ENCODE results near the gene ZNF672.
"Not testable (repeated sequence)": the region's sequence is repeated elsewhere in the genome, so short reads cannot be mapped to it uniquely, and the experiment has no call there.

ZNF672 gene

GRCh38 chr1:248813546-248813945 lies 24.5 kb upstream of the ZNF672 start:
- no peak for DNase-seq

GRCh38 chr1:248814351-248814750 lies 23.7 kb upstream of the ZNF672 start:
- no peak for DNase-seq

- no peak for DNase-seq
These were observed 22.5 kb upstream of the ZNF672 start for GRCh38 chr1:248815407-248816034.

GRCh38 chr1:248816042-248816851 lies 21.8 kb upstream of the ZNF672 start:
- no peak for DNase-seq

- DNase-seq = no peak
These were observed 21.0 kb upstream of the ZNF672 start for GRCh38 chr1:248817065-248817464.

- no peak for DNase-seq
These were observed 19.3 kb upstream of the ZNF672 start for GRCh38 chr1:248818505-248819374.

- DNase-seq = no peak
These were observed 17.9 kb upstream of the ZNF672 start for GRCh38 chr1:248820041-248820585.

- no peak for DNase-seq
These were observed 16.9 kb upstream of the ZNF672 start for GRCh38 chr1:248821101-248821500.

- no peak for DNase-seq
These were observed 16.4 kb upstream of the ZNF672 start for GRCh38 chr1:248821641-248822040.

- DNase-seq = no peak
These were observed 15.6 kb upstream of the ZNF672 start for GRCh38 chr1:248822148-248823032.

GRCh38 chr1:248823517-248824001 lies 14.5 kb upstream of the ZNF672 start:
- no peak for DNase-seq

GRCh38 chr1:248824301-248824700 lies 13.7 kb upstream of the ZNF672 start:
- no peak for DNase-seq

- no peak for DNase-seq
These were observed 13.3 kb upstream of the ZNF672 start for GRCh38 chr1:248824701-248825100.

- DNase-seq = no peak
These were observed 12.9 kb upstream of the ZNF672 start for GRCh38 chr1:248825136-248825535.

- DNase-seq = no peak
These were observed 12.5 kb upstream of the ZNF672 start for GRCh38 chr1:248825573-248825908.

- DNase-seq = peak; percentile 99
These were observed 11.9 kb upstream of the ZNF672 start, which contains the start of gene SH3BP5L for GRCh38 chr1:248825909-248826760. Gene SH3BP5L, minus strand, starts transcription at chr1:248825915. Its CDS starts 980 bp downstream, at chr1:248824935.

GRCh38 chr1:248828845-248829244 lies 9.2 kb upstream of the ZNF672 start:
- DNase-seq = no peak

GRCh38 chr1:248830718-248831017 lies 7.4 kb upstream of the ZNF672 start:
- DNase-seq = not testable (repeated sequence)

- DNase-seq = no peak
These were observed 6.2 kb upstream of the ZNF672 start for GRCh38 chr1:248831842-248832241.

GRCh38 chr1:248834343-248834940 lies 3.6 kb upstream of the ZNF672 start:
- no peak for DNase-seq
